Neural progenitor cell (in vitro differentiated cells): ENCODE data around the gene IQCN.

Source experiments
- EZH2 ChIP-seq: fragments of 200-600 bp; sonication (generic); IDR thresholded peaks from 2 replicates; pipeline ENCODE4 v1.6.1; 2017; ENCODE audit warnings: antibody characterized with exemption, mild to moderate bottlenecking, moderate library complexity
- EZH2phosphoT487 ChIP-seq: fragments of 200-600 bp; sonication (generic); IDR thresholded peaks from 2 replicates; pipeline ENCODE4 v1.6.1; 2017; ENCODE audit warnings: antibody characterized with exemption

GRCh38 chr19:18269070-18269723 is 5.1 kb downstream of the IQCN start:
- no peak for TF ChIP-seq EZH2
- no peak for TF ChIP-seq EZH2phosphoT487
